Measurements from ENCODE around the gene ZNF337. TPM values are rescaled to one million over a fixed set of nuclear protein-coding genes. Genes with fewer than 3 reads are reported as not detected.

The ZNF337 gene
- total RNA-seq, 1 experiment from 2014 or later = 6.9 TPM

DNA sequence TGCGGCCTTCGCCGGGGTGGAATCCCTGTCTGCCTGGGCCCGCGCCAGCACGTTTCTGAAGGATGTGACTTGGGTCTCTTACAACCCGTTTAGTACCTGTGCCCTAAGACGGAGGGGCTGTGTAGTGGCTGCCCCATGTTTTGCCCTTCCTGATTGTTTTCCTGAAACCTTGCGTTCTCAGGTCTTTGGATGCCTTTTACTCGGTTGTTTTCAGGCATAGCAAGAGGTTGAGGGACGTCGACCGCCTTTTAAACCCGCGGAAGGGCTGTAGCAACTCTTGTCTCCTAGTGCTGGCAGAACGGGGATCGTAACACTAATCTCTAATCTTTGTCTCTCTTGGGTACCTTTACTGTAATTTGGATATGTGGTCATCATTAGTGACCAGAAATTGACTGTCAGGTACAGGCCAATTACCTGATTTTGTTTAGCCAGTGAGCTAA, 72.1 kb downstream of the ZNF337 start (continued):
- TF ChIP-seq, protein P1, sequence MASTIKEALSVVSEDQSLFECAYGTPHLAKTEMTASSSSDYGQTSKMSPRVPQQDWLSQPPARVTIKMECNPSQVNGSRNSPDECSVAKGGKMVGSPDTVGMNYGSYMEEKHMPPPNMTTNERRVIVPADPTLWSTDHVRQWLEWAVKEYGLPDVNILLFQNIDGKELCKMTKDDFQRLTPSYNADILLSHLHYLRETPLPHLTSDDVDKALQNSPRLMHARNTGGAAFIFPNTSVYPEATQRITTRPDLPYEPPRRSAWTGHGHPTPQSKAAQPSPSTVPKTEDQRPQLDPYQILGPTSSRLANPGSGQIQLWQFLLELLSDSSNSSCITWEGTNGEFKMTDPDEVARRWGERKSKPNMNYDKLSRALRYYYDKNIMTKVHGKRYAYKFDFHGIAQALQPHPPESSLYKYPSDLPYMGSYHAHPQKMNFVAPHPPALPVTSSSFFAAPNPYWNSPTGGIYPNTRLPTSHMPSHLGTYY (CRISPR knock-in tag; IDR thresholded peaks at IDR 0.05) = no peak

Other genes starting within 250 kb of the ZNF337 start
- 34.4 to 36.3 TPM (median 36.0 TPM) in 3 replicates for gene NINL, start 111.3 kb downstream of the ZNF337 start, total RNA-seq (2021)
- 4.2 to 5.1 TPM (median 4.8 TPM) in 3 replicates for gene NANP, start 72.8 kb downstream of the ZNF337 start, total RNA-seq (2021)

Data from WTC11 (cell line).